ENCODE data around the gene ERBB4.

ERBB4 gene

GRCh38 chr2:211468217-211468616 is 1070.4 kb downstream of the ERBB4 start:
- DNase-seq (ENCODE audit: low read depth): no peak

DNA sequence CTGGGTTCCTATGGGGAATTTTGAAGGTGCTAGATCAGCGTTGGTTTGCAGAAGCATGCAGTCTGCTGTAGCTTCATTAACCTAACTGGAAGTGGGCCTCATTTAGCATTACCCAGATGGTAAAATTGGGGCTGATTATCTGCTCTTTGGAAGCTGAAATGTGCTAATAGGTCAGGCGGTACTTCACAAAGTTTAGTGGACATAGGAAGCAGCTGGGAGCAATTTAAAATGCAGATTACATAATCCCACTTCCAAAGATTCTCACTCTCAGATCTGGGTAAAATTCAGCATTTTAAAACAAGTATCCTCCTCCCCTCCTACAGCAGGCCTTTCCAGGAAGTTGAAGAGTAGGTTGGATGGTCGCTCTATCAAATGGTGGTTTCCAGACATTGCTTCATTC is 1075.2 kb downstream of the ERBB4 start:
- DNase-seq (ENCODE audit: low read depth): no peak

DNA sequence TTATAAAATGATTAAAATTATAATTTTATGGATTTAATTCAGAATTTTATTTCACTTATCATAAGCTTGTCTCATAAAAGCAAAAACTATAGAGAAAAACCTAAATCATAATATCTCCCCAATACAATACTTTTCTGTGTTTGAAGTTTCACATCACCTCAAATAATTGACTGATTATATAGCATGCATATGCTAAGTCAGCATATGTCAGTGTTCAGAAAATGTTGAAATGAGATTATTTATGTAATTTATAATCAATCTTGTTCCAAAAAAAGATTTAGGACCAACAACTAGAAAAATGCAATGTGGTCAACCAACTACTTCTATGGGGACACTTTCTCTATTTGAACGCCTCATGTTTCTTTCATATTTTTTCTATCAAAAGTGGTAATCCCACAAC is 1079.6 kb downstream of the ERBB4 start:
- no peak for DNase-seq (ENCODE audit: low read depth)

DNA sequence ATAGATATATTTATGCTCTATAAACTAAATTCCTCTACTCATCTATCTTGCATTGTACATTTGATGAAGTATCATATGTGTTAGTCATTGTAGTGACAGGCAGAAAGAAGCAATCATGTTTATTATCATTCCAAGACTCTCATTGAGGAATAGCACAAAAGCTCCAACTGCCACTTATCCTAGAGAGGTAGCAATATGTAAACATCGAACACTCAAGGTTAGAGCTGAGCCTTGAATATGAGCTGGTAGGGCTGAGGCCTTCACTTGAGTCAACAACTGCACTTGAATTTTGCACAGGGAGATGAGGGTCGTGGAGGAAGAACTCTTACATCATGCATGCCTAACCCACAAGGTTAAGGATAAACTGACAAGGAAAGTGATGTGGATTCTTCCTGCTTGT is 1081.3 kb downstream of the ERBB4 start:
- no peak for DNase-seq (ENCODE audit: low read depth)

- no peak for DNase-seq (ENCODE audit: low read depth)
Observed at GRCh38 chr2:211455216-211455841, 1083.3 kb downstream of the ERBB4 start.

DNA sequence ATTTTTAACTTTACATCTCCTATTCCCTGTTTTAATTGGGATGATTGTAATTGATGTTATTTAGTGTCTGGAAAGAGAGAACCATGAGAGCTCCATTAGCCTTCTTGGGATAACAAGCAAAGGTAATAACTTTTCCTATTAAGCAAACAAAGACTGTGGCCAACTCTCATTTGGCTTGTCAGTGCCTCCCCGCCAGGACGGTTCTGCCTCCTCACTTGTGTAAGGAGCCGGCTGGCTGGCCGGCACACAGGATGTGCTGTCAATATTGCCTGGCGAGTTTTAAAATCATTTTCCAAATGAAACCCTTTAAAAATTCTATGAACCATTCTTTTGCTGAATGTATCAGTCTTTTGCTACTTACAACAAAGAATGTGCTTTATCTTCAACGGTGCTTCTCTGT is 1083.9 kb downstream of the ERBB4 start:
- DNase-seq (ENCODE audit: low read depth): no peak

- no peak for DNase-seq (ENCODE audit: low read depth)
Observed at GRCh38 chr2:211453311-211453887, 1085.2 kb downstream of the ERBB4 start.

DNA sequence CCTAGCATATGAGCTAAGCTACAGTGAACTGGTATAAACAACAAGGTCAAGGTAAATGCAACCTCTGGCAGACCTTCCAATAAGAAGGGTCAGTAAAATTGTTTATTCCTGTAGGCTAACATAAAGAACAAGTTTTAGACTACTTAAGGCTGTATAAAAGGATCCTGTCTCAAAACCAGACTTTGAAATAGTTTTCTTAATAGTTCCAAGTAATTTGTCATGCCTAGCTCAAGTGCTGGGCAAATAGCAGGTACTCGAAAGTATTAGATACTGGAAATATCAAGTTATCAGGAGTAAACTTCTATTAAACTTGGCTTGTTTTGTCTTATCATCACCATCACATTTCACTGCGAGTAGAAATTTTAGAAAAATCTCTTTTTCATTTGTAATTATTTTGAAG is 1087.0 kb downstream of the ERBB4 start:
- DNase-seq (ENCODE audit: low read depth): no peak

GRCh38 chr2:211449819-211450218 is 1088.8 kb downstream of the ERBB4 start:
- no peak for DNase-seq (ENCODE audit: low read depth)

- DNase-seq (ENCODE audit: low read depth): no peak
Observed at GRCh38 chr2:211447548-211447947, 1091.1 kb downstream of the ERBB4 start.

DNA sequence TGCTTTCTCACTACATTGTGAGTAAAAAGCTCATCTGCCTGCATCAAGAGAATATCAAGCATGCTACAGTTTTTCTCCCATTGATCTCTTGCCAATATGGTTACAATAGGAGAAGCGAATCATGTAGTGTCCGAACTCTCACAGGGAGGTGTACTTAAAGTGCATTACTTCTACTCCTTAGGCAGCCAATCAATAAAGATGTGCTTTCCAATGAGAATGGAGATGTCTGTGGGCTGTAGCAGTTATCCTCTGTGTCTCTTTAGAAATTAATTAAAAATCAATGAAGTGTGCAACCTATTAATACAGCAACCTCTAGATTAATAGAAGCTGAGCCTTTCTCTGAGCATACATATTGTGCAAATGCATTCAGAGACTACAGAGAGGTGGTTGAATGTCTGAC is 1098.5 kb downstream of the ERBB4 start:
- DNase-seq (ENCODE audit: low read depth): no peak

GRCh38 chr2:211439011-211439410 is 1099.6 kb downstream of the ERBB4 start:
- DNase-seq (ENCODE audit: low read depth): no peak

DNA sequence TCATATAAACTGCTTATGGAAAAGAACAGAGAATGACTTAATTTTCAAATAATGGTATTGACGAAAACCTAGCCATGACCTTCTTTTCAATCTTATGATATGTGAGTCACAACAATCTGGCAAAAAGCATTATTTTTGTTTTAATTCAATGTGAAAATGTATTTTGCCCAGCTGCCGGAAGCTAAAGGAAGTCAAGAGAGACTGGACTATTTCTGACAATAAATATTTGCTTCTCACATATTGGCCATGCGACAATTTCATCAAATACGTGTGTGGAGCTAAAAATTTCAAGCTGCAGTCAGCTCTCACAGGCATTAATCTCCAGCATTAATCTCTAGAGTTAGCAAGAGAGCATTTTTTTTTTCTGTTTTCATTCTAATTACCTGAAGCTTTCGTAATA is 1101.2 kb downstream of the ERBB4 start:
- no peak for DNase-seq (ENCODE audit: low read depth)

GRCh38 chr2:211436182-211436581 is 1102.4 kb downstream of the ERBB4 start:
- no peak for DNase-seq (ENCODE audit: low read depth)

DNA sequence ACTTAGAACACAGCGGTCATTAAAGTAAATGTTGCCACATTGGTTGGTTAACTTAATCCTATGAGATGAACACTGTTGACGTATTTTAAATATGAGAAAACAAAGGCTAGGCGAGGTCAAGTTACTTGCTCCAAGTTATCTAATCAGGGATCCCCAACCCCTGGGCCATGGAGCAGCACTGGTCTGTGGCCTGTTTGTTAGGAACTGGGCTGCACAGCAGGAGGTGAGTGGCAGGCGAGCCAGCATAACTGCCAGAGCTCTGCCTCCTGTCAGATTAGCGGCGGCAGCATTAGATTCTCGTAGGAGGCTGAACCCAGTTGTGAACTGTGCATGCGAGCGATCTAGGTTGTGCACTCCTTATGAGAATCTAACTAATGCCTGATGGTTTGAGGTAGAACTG is 1103.3 kb downstream of the ERBB4 start:
- no peak for DNase-seq (ENCODE audit: low read depth)

DNA sequence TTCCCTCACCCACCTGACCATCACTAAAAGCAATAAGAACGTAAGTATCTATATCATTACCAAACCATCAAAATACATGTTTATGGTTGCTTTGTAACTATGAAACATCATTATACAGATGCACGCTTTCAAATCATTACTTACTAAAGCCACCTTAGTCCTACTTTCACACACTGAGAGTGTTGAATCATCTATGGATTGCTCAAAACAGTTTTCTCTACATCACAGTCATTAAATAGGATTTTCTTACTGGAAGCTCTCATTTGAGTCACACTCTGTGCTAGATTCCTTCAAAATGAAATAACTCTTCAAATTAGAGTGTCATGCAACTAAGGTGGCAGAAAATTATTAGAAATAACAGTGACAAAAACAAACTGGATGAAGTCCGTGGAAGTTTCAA is 1103.8 kb downstream of the ERBB4 start:
- DNase-seq (ENCODE audit: low read depth): no peak

DNA sequence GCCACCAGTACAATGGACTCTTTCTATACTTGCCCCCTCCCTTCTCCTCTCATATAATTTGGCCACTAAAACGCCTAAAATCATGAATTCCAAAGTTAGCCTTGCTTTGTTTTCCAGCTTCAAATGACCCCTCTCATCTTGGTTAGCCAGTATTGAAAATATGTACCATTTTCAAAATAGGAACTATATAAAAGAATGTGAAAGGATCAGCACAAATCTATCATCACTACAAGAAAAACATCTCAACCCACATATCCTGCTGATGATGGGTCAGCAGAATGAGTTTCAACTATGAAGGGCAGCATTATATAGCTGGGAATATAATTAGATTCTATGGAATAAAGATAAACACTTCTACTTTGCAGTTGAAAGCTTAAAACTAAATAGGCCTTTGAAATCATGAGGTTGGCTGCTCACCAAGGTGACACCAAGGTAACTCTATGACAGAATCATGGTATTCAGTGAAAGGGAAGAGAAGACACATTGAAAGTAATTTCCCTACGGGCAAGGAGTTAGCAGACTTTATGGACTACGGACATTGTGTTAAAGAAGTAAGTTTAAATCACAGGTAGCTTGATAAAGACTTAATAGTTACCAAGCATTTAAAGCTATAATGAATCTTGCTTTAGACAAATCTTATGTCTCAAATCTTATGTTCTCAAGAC is 1109.2 kb downstream of the ERBB4 start:
- no peak for DNase-seq (ENCODE audit: low read depth)

DNA sequence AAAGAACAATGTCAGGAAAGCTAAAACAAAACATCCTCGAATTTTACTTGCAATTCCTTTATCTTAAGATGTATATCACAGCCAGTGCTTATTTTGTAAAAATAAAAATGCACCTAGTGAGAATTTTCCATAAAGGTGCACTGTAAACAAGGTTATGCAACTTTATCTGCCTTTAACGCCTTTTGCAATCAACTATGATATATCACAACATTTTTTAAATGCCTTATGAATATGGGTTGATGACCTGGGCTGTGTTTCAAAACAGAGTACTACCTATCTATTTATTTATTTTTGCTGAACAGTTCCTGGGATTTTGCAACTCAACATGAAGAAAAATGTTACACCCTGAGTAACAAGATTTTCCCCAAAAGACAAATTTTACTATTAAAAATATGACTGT is 1112.4 kb downstream of the ERBB4 start:
- no peak for DNase-seq (ENCODE audit: low read depth)

- DNase-seq (ENCODE audit: low read depth): no peak
Observed at GRCh38 chr2:211423018-211423417, 1115.6 kb downstream of the ERBB4 start.

DNA sequence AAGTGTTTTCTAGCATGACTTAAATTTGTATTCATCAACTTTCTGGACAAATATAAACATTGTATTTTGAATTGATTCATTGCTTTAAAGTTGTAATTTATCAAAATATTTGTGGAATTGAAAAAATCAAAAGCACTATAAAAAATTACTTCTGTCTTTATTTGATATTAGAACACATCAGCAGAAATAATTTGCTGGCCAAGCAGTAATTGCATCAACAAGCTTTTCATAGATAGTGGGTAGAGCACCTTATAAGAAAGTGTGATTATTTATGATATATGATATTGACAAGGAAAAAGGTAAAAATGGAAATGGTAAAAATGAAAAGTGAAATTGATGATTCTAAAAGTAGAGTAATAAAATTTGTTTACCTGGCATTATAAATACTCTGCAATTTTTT is 1121.1 kb downstream of the ERBB4 start:
- DNase-seq (ENCODE audit: low read depth): no peak

DNA sequence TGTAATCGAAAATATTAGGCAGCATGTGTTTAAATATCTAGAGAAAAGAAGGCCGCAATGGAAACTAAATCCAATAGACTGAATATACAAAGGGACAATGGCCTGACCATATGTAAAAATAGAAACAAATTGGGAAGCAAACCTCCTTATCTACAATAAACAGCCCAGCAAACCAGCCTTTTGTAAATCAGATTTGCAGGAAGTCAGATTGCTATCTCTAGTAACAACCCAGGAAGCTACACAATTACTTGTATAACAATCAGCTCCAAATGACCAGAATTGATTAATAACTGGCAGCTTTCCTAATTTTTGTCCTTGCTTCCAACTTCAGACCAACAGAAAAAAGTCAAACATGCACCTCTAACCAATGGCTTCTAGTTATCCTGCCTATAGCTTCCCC is 1122.2 kb downstream of the ERBB4 start:
- DNase-seq (ENCODE audit: low read depth): no peak

GRCh38 chr2:211413746-211414145 is 1124.9 kb downstream of the ERBB4 start:
- no peak for DNase-seq (ENCODE audit: low read depth)

DNA sequence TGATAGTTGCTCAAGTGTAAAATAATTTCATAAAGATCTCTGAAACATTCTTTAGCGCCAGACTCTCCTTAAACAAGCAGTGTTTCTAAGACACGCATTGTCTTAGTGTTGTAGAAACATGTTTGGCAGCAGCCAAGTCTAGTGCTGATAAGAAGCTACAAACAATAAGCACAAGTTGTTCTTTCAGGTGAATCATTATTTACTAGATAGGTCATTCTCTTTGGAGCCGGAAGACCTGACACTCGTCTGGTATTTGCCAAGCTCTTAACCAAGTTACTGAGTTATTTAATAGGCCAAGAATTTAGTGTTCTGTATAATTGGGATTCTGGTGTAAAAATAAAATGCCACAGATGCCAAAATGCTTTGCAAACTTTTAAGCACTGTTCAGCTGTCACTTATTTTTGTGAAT is 1130.1 kb downstream of the ERBB4 start:
- DNase-seq (ENCODE audit: low read depth): no peak

- DNase-seq (ENCODE audit: low read depth): no peak
Observed at GRCh38 chr2:211407076-211407475, 1131.5 kb downstream of the ERBB4 start.
